NOMO-1 treated with DMSO at 0.1 percent for 48 hours (cell line): ENCODE data around the gene PREP.
"Not testable (repeated sequence)": the region's sequence is repeated elsewhere in the genome, so short reads cannot be mapped to it uniquely, and the experiment has no call there.

Source experiments
- DNase-seq: peaks from one replicate; lab custom pipeline; 2025; ENCODE audit not compliant: unreplicated experiment; lab: John Stamatoyannopoulos, UW

PREP gene

DNA sequence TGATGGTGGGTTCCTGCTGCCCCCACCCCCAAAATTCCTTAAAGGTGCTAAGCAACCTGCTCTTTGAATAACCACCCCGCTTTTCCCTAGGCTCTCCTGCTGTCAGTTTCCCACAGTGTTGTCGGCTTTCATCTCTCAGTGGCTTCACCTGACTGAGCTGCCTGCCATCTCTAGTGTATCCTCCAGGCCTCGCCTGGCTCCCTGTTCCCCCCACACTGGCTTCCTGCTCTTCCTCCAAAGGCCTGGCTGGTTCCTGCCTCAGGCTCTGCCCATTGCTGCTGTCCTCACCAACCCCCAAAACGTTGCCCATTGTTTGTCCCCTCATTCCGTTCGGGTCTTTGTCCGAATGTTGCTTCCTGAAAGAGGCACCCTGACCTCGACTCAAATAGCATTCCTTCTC lies 129.3 kb downstream of the PREP start:
- DNase-seq = no peak

GRCh38 chr6:105272786-105273185 lies 130.1 kb downstream of the PREP start:
- no peak for DNase-seq

- no peak for DNase-seq
Observed at GRCh38 chr6:105270511-105270910, 132.4 kb downstream of the PREP start.

- no peak for DNase-seq
Observed at GRCh38 chr6:105269390-105269789, 133.5 kb downstream of the PREP start.

- no peak for DNase-seq
Observed at GRCh38 chr6:105263685-105264610, 138.9 kb downstream of the PREP start.

- no peak for DNase-seq
Observed at GRCh38 chr6:105259913-105260889, 142.7 kb downstream of the PREP start.

- no peak for DNase-seq
Observed at GRCh38 chr6:105258816-105259215, 144.1 kb downstream of the PREP start.

GRCh38 chr6:105257340-105257739 lies 145.5 kb downstream of the PREP start:
- DNase-seq = no peak

DNA sequence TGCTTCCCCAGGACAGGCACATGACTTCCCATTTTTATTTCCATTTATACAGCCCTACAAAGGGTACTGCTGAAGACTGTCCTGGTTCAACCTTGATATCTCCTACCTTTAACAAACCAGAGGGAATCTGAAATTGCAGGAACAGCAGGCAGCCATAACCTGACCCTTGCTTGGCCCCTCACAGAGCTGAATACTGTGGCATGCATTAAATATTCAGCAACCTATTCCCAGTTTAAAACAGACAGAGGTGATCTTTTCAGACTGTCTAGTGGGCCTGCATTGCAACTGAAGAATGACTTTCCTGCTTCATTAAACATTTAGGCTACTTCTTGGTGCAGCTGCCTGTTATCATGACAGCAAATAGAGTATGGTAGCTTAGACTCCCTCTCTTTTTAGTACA lies 146.3 kb downstream of the PREP start:
- DNase-seq = no peak

DNA sequence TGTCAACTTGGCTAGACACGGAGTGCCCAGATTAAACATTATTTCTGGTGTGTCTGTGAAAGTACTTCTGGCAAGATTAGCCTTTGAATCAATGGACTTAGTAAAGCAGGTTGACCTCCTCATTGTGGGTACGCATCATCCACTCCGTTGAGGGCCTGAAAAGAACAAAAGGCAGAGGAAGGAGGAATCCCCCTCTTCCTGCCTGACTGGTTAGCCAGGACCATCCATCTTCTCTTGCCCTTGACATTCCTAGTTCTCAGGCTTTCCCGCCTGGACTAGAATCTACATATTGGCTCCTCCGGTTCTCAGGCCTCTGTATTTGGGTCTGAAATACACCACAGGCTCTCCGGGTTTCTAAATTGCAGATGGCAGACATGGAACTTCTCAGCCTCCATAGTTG lies 149.1 kb downstream of the PREP start:
- no peak for DNase-seq

- DNase-seq = no peak
Observed at GRCh38 chr6:105251689-105252088, 151.2 kb downstream of the PREP start.

GRCh38 chr6:105250533-105250932 lies 152.3 kb downstream of the PREP start:
- DNase-seq = no peak

DNA sequence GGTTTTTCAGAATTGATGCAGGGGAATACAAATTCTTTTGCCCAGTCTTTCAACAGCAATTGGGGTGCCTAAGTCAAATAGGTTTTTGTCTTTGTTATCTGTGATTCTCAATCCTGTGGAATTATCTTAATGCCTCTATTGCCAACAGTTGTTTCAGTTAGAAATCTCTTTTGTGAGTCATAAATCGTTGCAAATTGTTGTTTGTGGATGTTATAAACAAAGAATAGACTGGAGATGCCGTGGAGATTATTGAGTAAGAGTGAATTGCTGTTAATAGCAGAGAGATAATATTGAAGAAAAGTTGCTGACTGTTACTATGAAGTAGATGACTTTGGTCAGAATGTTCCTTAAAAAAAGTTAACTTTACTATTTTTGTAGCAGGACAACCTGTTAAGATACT lies 159.4 kb downstream of the PREP start:
- no peak for DNase-seq

GRCh38 chr6:105235155-105235554 lies 167.7 kb downstream of the PREP start:
- no peak for DNase-seq

DNA sequence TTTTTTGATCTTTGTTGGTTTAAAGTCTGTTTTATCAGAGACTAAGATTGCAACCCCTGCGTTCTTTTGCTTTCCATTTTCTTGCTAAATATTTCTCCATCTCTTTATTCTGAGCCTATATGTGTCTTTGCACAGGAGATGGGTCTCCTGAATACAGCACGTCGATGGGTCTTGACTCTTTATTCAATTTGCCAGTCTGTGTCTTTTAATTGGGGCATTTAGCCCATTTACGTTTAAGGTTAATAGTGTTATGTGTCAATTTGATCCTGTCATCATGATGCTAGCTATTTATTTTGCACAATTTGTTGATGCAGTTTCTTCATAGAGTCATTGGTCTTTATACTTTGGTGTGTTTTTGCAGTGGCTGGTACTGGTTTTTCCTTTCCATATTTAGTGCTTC lies 171.1 kb downstream of the PREP start:
- DNase-seq = not testable (repeated sequence)
